GM08714 (cell line): Measurements from ENCODE around the gene TBPL1.
"Not testable (repeated sequence)": the region's sequence is repeated elsewhere in the genome, so short reads cannot be mapped to it uniquely, and the experiment has no call there.

Source experiments
- H3K4me3 ChIP-seq: fragments of 200-500 bp; sonication (Bioruptor generic); 2 replicates; pipeline ENCODE4 v1.5.1; 2014; ENCODE audit warnings: mild to moderate bottlenecking, low read length, inconsistent platforms
- ZNF274 ChIP-seq: IDR thresholded peaks from 2 replicates; pipeline ENCODE4 v1.6.1; 2012; ENCODE audit warnings: mild to moderate bottlenecking, low read depth, low read length

TBPL1 gene

GRCh38 chr6:133958791-133959190, 5.8 kb downstream of the TBPL1 start:
- no peak for TF ChIP-seq ZNF274
- H3K4me3 ChIP-seq = no peak overlapping the region

GRCh38 chr6:133959667-133960368, 6.8 kb downstream of the TBPL1 start:
- H3K4me3 ChIP-seq = no peak overlapping the region
- TF ChIP-seq ZNF274 = no peak

DNA sequence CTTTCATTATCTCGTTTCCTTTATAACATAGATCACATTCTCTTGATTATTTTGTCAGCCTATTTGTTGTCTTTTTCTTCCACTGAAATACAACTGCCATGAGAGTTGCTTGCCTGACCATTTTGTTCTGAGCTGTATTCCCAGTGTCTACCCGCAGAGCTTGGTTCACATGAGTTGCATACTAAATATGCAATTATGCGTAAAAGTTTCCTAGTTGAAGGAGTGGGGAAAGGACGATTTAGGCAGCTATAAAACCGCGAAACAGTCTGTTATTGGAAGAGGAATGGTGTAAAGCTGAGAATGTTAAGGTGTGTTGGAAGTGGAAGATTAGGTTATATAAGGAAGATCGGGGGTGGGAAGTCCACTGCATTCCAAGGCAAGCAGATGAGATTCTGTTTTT, 8.8 kb downstream of the TBPL1 start:
- no peak overlapping the region for H3K4me3 ChIP-seq

DNA sequence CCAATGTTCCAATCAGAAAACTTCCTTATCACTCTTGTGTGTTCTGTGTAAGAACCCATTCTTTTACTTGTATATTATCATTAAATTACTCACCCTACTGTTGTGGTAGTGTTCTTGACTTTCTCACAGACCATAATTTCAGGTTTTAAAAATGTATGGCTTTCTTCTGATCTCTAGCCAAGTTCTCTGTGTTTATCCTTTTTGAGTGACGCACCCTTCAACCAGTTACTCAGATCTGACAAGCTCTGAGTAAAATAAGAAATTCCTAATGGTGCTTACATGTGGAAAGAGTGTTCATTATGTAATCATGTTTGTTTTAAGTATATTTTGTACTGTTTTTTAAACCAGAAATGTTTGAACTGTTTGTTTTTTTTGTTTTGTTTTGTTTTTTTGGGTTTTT, 11.0 kb downstream of the TBPL1 start:
- no peak overlapping the region for H3K4me3 ChIP-seq
- no peak for TF ChIP-seq ZNF274

More for the DNA sequence above, 8.8 kb downstream of the TBPL1 start:
- TF ChIP-seq ZNF274 = no peak

- no peak overlapping the region for H3K4me3 ChIP-seq
- no peak for TF ChIP-seq ZNF274
Measured at GRCh38 chr6:133964702-133965101, 11.7 kb downstream of the TBPL1 start.

GRCh38 chr6:133965817-133966360, 12.9 kb downstream of the TBPL1 start:
- no peak overlapping the region for H3K4me3 ChIP-seq
- TF ChIP-seq ZNF274 = no peak

DNA sequence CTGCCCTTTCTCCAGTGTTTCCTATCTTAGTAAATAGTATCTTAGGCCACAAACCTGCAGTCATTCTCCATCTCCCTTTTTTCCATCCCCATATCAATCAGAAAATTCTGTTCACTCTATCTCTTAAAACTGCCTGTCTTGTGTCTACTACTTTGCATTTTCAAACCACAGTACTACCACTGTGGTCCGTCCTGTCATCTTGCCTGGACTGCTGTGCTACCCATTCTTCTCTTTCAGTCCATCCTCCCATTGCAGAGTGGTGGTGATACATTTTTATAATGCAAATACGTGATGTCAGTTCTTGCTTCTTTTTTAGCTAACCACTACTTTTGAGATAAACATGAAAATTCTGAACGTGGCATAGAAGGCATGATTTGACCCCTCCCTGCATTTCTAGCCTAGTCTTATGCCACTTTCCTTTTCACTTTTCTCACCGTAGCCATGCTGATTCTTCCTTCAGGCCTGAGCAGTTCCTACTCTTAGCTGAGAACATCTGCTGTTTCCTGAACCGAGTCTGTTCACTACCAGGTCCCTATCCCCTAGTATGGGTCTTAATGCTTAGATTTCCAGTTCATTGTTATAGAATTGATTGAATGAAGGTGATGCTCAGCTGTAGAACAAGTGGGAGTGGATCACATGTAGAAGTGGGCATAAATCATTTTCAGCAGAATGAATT, 13.8 kb downstream of the TBPL1 start:
- TF ChIP-seq ZNF274 = no peak
- peak overlapping the region; percentile 48; the same call in 1 of the 2 replicates for H3K4me3 ChIP-seq

DNA sequence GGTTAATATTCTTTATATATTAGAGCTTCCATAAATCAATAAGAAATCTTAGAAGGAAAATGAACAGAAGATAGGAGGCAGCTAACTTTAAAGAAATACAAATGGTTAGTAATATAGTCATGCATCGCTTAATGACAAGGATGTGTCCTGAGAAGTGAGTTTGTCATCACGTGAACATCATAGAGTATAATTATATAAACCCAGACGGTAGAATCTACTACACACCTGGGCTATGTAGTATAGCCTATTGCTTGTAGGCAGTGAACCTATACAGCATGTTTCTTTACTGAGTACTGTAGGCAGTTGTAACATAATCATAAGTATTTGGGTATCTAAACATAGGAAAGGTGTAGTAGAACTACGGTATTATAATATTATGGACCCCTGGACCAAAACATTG, 14.3 kb downstream of the TBPL1 start:
- no peak overlapping the region for H3K4me3 ChIP-seq
- no peak for TF ChIP-seq ZNF274

DNA sequence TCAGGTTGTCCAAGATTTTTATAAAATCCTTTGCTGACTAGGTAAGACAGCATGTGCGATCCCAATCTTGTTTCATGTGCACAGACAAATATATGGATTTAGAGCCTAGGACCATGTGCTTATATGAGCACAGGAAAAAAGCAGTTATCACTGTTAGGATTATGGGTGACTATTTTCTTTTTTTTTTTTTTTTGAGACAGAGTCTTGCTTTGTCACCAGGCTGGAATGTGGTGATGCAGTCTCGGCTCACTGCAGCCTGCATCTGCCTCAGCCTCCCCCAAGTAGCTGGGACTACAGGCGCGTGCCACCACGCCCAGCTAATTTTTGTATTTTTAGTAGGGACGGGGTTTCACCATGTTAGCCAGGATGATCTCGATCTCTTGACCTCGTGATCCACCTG, 14.8 kb downstream of the TBPL1 start:
- not testable (repeated sequence) for H3K4me3 ChIP-seq

DNA sequence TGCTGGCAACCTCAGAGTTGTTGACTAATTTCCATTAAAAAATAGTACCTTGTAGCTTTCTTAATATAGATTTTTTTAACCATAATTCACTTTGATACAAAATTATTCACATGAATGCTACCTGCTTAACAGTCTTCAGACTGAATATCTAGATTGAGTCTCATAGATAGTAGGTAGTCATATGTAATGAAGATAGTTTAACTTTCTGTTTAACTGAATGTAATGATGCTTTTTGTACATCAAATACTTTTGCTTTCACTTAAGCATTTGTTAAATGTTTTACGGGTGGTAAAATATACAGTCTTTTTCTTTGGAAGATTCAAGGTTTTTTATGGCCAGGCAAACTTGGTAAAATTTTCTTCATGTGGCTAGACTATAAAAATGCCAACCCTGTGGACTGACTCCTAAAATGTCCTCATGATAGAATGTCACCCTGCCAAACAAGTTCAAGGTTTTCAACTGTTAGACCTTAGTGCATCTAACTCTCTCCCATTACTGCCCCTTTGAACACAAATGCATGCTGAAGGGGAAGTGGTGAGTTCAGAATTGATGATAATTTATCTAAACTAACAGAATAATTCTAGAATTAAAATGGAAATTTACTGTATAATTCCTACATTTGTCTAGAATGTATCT, 16.4 kb downstream of the TBPL1 start:
- no peak overlapping the region for H3K4me3 ChIP-seq
- TF ChIP-seq ZNF274 = no peak

DNA sequence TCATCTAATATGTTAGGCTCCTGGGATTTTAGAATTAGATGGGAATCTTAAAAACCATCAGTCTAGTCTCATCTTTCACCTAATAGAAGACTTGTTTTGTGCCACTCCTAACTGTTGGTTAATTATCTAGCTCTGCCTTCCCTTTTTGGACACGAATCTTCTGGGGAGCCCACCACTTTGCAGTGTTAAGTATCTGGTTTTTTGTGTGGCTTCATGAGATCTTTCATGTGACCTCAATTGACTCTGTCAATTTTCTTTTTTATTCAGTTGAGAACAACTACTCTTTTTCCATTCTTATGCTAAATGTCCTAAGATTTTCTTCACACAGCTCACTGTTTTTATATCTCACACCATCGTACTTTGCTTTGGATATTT, 16.9 kb downstream of the TBPL1 start:
- TF ChIP-seq ZNF274 = no peak
- H3K4me3 ChIP-seq = no peak overlapping the region

GRCh38 chr6:133971861-133972260, 18.8 kb downstream of the TBPL1 start:
- TF ChIP-seq ZNF274 = no peak
- H3K4me3 ChIP-seq = no peak overlapping the region

GRCh38 chr6:133972388-133972787, 19.4 kb downstream of the TBPL1 start:
- H3K4me3 ChIP-seq = no peak overlapping the region
- TF ChIP-seq ZNF274 = no peak

DNA sequence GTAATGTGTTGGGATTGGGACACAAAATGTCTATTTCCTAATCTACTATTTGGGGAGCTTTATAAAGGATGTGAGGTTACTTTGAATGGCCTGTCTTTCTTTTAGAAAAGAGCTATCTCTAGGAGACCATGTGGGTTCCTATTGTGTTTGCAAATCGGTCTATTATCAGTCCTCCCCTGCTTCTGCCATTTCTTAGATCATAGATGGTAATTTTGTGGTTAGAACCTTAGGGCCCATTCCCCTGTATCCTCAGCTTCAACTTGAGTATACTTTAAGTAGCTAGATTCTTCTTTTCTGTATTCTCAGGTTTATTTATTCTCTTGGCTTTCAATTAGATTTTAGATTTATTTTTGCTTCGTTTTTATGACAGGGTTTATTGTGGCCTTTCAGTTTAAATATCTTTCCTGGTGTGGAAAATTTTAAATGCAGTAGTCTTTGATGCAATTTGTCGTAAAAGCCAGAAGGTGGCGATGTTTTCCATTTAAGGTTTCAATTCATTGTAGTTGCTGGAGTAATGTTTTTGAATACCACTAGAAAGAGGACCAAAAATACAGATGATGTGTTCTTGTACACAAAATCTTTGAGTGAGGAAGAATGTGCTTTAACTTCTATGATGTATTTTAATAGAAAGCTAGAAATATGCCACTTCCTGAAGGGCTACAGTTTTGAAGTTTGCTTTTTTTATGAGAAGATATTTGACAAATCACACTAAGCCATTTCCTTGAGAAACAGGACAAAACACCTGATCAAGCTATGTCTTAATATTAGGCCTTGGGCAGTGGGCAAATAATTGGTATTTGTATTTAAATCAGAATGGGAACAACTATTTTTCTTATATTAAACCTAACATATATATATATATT, 20.3 kb downstream of the TBPL1 start:
- TF ChIP-seq ZNF274 = no peak
- H3K4me3 ChIP-seq = no peak overlapping the region
